Ishikawa (cell line): ENCODE data around the gene AGAP1.

ENCODE experiments used
- CREB1 ChIP-seq: IDR thresholded peaks from 2 replicates; pipeline ENCODE4 v1.6.1; 2012; ENCODE audit warnings: low read depth
- EP300 ChIP-seq: IDR thresholded peaks from 2 replicates; pipeline ENCODE4 v1.6.1; 2012; ENCODE audit warnings: borderline replicate concordance
- MAX ChIP-seq: IDR thresholded peaks from 2 replicates; pipeline ENCODE4 v1.6.1; 2012
- TAF1 ChIP-seq: IDR thresholded peaks from 2 replicates; pipeline ENCODE4 v1.6.1; 2012; ENCODE audit warnings: low read depth, mild to moderate bottlenecking
- TF ChIP-seq, protein P1 (sequence below): IDR thresholded peaks from 2 replicates; pipeline ENCODE4 v1.6.1; 2012; ENCODE audit warnings: low read depth, mild to moderate bottlenecking

GRCh38 chr2:235811446-235812184 lies 317.8 kb downstream of the AGAP1 start:
- TF ChIP-seq MAX (no peak), CREB1 (no peak), EP300 (no peak), TAF1 (no peak)
- TF ChIP-seq, protein P1, sequence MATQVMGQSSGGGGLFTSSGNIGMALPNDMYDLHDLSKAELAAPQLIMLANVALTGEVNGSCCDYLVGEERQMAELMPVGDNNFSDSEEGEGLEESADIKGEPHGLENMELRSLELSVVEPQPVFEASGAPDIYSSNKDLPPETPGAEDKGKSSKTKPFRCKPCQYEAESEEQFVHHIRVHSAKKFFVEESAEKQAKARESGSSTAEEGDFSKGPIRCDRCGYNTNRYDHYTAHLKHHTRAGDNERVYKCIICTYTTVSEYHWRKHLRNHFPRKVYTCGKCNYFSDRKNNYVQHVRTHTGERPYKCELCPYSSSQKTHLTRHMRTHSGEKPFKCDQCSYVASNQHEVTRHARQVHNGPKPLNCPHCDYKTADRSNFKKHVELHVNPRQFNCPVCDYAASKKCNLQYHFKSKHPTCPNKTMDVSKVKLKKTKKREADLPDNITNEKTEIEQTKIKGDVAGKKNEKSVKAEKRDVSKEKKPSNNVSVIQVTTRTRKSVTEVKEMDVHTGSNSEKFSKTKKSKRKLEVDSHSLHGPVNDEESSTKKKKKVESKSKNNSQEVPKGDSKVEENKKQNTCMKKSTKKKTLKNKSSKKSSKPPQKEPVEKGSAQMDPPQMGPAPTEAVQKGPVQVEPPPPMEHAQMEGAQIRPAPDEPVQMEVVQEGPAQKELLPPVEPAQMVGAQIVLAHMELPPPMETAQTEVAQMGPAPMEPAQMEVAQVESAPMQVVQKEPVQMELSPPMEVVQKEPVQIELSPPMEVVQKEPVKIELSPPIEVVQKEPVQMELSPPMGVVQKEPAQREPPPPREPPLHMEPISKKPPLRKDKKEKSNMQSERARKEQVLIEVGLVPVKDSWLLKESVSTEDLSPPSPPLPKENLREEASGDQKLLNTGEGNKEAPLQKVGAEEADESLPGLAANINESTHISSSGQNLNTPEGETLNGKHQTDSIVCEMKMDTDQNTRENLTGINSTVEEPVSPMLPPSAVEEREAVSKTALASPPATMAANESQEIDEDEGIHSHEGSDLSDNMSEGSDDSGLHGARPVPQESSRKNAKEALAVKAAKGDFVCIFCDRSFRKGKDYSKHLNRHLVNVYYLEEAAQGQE = no peak
